IPS-18a (cell line): ENCODE results near the gene MTHFR.
A peak's percentile ranks its signal among the peaks of the same experiment; 100 is the strongest.
"Not testable (repeated sequence)": the region's sequence is repeated elsewhere in the genome, so short reads cannot be mapped to it uniquely, and the experiment has no call there.

Source experiments
- H3K27ac ChIP-seq: one replicate; pipeline ENCODE4 v1.5.1; 2013; ENCODE audit warnings: low read length
- H3K27me3 ChIP-seq: one replicate; pipeline ENCODE4 v1.6.1; 2013; ENCODE audit warnings: mild to moderate bottlenecking, low read length; ENCODE audit not compliant: control insufficient read depth, insufficient read depth
- H3K36me3 ChIP-seq: one replicate; pipeline ENCODE4 v1.6.1; 2013; ENCODE audit warnings: low read depth, low read length; ENCODE audit not compliant: control insufficient read depth
- H3K4me1 ChIP-seq: one replicate; pipeline ENCODE4 v1.6.1; 2013; ENCODE audit warnings: low read depth, low read length; ENCODE audit not compliant: control insufficient read depth
- H3K4me3 ChIP-seq: one replicate; pipeline ENCODE4 v1.5.1; 2013; ENCODE audit warnings: low read length
- H3K9ac ChIP-seq: one replicate; pipeline ENCODE4 v1.6.1; 2013; ENCODE audit warnings: mild to moderate bottlenecking, low read length, moderate library complexity
- H3K9me3 ChIP-seq: one replicate; pipeline ENCODE4 v1.6.1; 2013; ENCODE audit warnings: low read depth, low read length; ENCODE audit not compliant: control insufficient read depth

The MTHFR gene

GRCh38 chr1:11825131-11825530 is 19.4 kb upstream of the MTHFR start:
- no peaks in the 10 kb centered on the region for H3K27me3 ChIP-seq
- H3K9me3 ChIP-seq = no peaks in the 10 kb centered on the region
- peaks cover 63% of the 10 kb centered on the region for H3K36me3 ChIP-seq
- no peak overlapping the region for H3K27ac ChIP-seq
- no peak overlapping the region for H3K9ac ChIP-seq
- no peak overlapping the region for H3K4me3 ChIP-seq
- H3K4me1 ChIP-seq = no peaks in the 10 kb centered on the region

DNA sequence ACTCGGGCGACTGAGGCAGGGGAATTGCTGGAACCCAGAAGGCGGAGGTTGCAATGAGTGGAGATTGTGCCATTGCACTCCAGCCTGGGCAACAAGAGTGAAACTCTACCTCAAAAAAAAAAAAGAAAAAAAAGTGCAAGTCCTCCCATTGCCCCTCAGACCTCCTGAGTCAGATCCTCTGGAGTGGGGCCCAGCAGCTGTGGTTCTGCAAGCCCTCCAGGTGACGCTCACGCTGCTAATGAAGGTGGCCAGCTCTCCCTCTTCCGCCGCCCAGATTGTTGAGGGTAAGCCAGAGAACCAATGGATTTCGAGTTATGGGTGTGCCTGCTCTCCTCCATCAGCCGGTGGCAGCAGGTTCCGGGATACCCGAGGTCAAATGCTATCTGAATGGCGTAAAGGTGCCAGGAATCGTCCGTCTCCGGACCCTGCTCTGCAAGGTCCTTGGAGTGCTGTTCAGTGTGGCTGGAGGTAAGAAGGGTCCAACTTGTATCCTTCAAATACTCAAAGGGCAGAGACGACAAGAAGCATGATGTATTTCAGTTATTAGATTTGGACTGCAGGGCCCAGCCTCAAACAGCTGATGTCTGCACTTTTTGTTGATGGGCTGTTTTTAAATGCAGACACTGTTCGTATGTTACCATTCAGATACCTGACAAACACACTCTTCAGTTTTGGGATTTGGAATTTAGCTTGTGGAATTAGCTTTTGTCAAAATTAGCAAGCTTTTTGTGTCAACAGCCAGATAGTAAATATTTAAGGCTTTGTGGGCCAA is 17.8 kb upstream of the MTHFR start:
- Histone ChIP-seq H3K9ac (no peak overlapping the region), H3K27me3 (no peaks in the 10 kb centered on the region), H3K27ac (no peak overlapping the region), H3K9me3 (no peaks in the 10 kb centered on the region), H3K4me1 (no peaks in the 10 kb centered on the region), H3K4me3 (no peak overlapping the region), H3K36me3 (peaks cover 63% of the 10 kb centered on the region)

GRCh38 chr1:11822091-11822490 is 16.3 kb upstream of the MTHFR start:
- Histone ChIP-seq H3K4me3 (no peak overlapping the region), H3K36me3 (peaks cover 65% of the 10 kb centered on the region), H3K27me3 (no peaks in the 10 kb centered on the region), H3K9me3 (no peaks in the 10 kb centered on the region), H3K4me1 (no peaks in the 10 kb centered on the region), H3K27ac (no peak overlapping the region), H3K9ac (no peak overlapping the region)

DNA sequence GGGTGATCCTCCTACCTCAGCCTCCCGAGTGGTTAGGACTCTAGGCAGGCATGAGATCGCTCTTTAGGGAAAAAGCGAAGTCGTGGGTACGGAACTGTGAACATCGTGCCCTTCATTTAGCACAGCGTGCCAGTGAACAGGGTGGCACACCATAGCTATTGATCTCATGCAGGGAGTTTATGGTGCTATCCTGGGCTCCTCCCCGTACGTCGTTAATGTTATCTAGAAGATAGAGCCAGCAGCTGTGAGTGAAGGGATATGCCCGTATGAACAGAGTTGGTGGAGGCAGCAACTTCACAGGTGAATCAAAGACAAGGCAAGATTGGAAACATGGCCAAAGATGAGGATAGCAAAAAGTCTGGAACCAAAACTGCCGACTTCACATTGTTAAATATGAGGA is 11.4 kb upstream of the MTHFR start:
- Histone ChIP-seq H3K27ac (no peak overlapping the region), H3K9me3 (no peaks in the 10 kb centered on the region), H3K4me3 (no peak overlapping the region), H3K36me3 (peaks cover 69% of the 10 kb centered on the region), H3K27me3 (no peaks in the 10 kb centered on the region), H3K4me1 (no peaks in the 10 kb centered on the region), H3K9ac (no peak overlapping the region)

- H3K4me1 ChIP-seq = no peaks in the 10 kb centered on the region
- H3K27me3 ChIP-seq = no peaks in the 10 kb centered on the region
- no peak overlapping the region for H3K9ac ChIP-seq
- no peaks in the 10 kb centered on the region for H3K9me3 ChIP-seq
- no peak overlapping the region for H3K27ac ChIP-seq
- peaks cover 71% of the 10 kb centered on the region for H3K36me3 ChIP-seq
- no peak overlapping the region for H3K4me3 ChIP-seq
These were observed 7.3 kb upstream of the MTHFR start for GRCh38 chr1:11813021-11813420.

DNA sequence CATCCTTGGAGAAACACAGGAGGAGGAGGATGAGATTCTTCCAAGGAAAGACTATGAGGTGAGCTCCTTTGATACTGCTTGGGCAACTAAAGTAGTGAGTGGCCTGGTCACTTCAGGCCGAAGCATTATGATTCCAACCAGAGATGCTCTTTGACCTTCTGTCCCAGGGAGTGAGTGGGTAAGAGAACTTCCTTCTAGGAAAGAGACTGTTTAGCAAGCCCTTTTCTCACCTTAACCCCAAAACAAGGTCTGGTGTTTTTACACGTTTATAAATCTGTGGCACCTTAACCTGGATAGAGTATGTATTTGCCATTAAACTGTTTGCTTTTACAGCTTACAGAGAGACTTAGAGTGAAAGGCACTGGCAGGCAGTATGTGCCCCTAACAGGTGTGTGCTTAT is 1.4 kb upstream of the MTHFR start:
- H3K27ac ChIP-seq = no peak overlapping the region
- H3K4me1 ChIP-seq = peaks cover 29% of the 10 kb centered on the region
- no peaks in the 10 kb centered on the region for H3K27me3 ChIP-seq
- H3K9ac ChIP-seq = no peak overlapping the region
- H3K4me3 ChIP-seq = peak overlapping the region; percentile 87
- H3K36me3 ChIP-seq = peaks cover 30% of the 10 kb centered on the region
- no peaks in the 10 kb centered on the region for H3K9me3 ChIP-seq

DNA sequence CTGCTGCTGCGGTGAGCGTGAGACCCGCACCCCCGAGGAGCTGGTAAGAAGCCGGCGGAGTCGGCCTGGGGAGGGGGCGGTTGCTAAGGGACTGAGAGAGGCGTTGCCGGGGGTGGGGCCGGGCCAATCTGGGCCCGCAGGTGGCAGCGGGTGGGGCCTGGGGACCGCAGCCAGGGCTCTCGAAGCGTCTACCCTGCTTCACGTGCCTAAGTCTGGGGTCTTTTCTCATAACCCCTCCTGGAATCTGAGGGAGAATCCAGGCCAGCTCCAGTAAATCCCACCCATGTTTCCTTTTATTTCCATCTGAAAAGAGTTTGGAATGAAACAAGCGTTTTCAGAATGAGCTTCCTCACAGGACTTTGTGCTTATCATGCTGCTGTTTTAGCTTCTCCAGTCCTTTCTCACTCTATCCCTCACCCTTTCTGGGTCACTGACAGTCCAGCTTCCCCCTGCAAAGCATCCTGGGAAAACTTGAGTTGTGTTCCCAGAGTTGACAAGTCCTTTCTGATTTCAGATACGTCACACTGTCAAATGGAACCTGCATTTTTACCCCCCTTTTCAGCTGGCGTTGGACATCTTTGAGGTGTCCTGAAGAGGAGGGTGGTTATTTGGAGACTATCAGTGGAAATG is 658 bp upstream of the MTHFR start:
- Histone ChIP-seq H3K4me1 (peaks cover 29% of the 10 kb centered on the region), H3K27ac (no peak overlapping the region), H3K36me3 (peaks cover 24% of the 10 kb centered on the region), H3K27me3 (no peaks in the 10 kb centered on the region), H3K9me3 (no peaks in the 10 kb centered on the region), H3K4me3 (peak overlapping the region; percentile 87), H3K9ac (peak overlapping the region; percentile 53)

- Histone ChIP-seq H3K27ac (peak overlapping the region; percentile 41), H3K9me3 (no peaks in the 10 kb centered on the region), H3K9ac (peak overlapping the region; percentile 75), H3K4me3 (peak overlapping the region; percentile 87), H3K27me3 (no peaks in the 10 kb centered on the region), H3K4me1 (peaks cover 29% of the 10 kb centered on the region), H3K36me3 (peaks cover 31% of the 10 kb centered on the region)
These were observed 920 bp downstream of the MTHFR start for GRCh38 chr1:11804666-11805421.

DNA sequence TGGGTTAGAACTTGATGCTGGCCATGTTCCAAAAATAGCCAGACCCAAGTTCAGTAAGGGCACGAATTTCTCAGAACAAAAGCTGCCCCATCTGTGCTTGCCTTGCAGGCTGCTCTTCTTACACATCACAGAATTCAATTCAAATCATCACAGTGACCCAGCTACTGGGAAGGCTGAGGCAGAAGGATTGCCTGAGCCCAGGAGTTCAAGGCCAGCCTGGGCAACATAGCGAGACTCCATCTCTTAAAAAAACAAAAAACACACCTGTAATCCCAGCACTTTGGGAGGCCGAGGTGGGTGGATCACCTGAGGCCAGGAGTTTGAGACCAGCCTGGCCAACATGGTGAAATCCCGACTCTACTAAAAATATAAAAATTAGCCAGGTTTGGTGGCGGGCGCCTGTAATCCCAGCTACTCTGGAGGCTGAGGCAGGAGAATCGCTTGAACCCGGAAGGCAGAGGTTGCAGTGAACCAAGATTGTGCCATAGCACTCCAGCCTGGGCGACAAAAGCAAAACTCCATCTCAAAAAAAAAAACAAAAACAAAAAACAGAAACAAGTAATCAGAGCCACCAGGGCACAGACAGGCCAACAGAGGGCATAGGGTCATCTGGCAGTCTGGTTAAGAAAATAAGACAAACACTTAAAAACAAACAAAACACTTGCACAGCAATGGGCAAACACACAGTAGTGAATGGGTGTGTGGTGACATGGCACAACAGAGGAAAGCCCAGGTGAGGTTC is 1.7 kb downstream of the MTHFR start:
- not testable (repeated sequence) for H3K27ac ChIP-seq, H3K27me3 ChIP-seq, H3K9me3 ChIP-seq, H3K9ac ChIP-seq
- Histone ChIP-seq H3K36me3 (peaks cover 24% of the 10 kb centered on the region), H3K4me1 (peaks cover 29% of the 10 kb centered on the region), H3K4me3 (peak overlapping the region; percentile 87)

- Histone ChIP-seq H3K27ac (no peak overlapping the region), H3K9ac (no peak overlapping the region), H3K27me3 (no peaks in the 10 kb centered on the region), H3K9me3 (no peaks in the 10 kb centered on the region), H3K4me1 (peaks cover 29% of the 10 kb centered on the region), H3K36me3 (peaks cover 15% of the 10 kb centered on the region), H3K4me3 (peak overlapping the region; percentile 58)
These were observed 2.5 kb downstream of the MTHFR start for GRCh38 chr1:11802973-11803885.
